Left ventricle myocardium inferior (tissue), 1 donor: ENCODE data around the gene REPS2. TPM values are rescaled to one million over a fixed set of nuclear protein-coding genes. Genes with fewer than 3 reads are reported as not detected.
A peak's percentile ranks its signal among the peaks of the same experiment; 100 is the strongest.
"Not testable (repeated sequence)": the region's sequence is repeated elsewhere in the genome, so short reads cannot be mapped to it uniquely, and the experiment has no call there.

ENCODE experiments used
- DNase-seq: peaks from one replicate; pipeline ENCODE4 v3.0.0-alpha.2; 2020
- H3K27ac ChIP-seq: fragments of 200-600 bp; replicated peaks from 2 replicates; pipeline ENCODE4 v1.8.0; 2021
- H3K27me3 ChIP-seq: fragments of 200-600 bp; 2 replicates; pipeline ENCODE4 v1.8.0; 2021; ENCODE audit warnings: low read depth
- H3K36me3 ChIP-seq: fragments of 200-600 bp; 2 replicates; pipeline ENCODE4 v1.8.0; 2021
- H3K4me1 ChIP-seq: fragments of 200-600 bp; 2 replicates; pipeline ENCODE4 v1.8.0; 2021
- H3K4me3 ChIP-seq: fragments of 200-600 bp; 2 replicates; pipeline ENCODE4 v1.8.0; 2021; ENCODE audit warnings: mild to moderate bottlenecking, moderate library complexity
- H3K9me3 ChIP-seq: fragments of 200-600 bp; replicated peaks from 2 replicates; pipeline ENCODE4 v1.8.0; 2021
- CTCF ChIP-seq: fragments of 200-600 bp; IDR thresholded peaks from 2 replicates; pipeline ENCODE4 v1.8.0; 2021; ENCODE audit warnings: antibody characterized with exemption, mild to moderate bottlenecking, borderline replicate concordance
- intact Hi-C: fragments of 100-400 bp; cut with micrococcal nuclease; formaldehyde crosslinking; loops from one replicate; pipeline ENCODE4 v1.11.0; 2022
- total RNA-seq: library from RNA; stranded (reverse); fragmentation: NEBNext Ultra II Directional; extraction: Animal tissue kit (Norgen Biotek cat#: 25700); gene quantifications from one replicate; pipeline ENCODE4 v1.2.1, GENCODE V29; 2021
- donor health status: DM: no; HTN: yes; CAD: no; lungs with severe emphysema.

Gene REPS2
- total RNA-seq, 1 donor from 2014 or later, result 7.6 TPM

- H3K9me3 ChIP-seq, result peaks cover 5% of the 10 kb centered on the region
- H3K4me1 ChIP-seq, result peaks cover 7% of the 10 kb centered on the region
- H3K36me3 ChIP-seq, result no peaks in the 10 kb centered on the region
- H3K4me3 ChIP-seq, result peak overlapping the region; percentile 74
- H3K27me3 ChIP-seq, result no peaks in the 10 kb centered on the region
- peak; percentile 17 for DNase-seq
- no peak for TF ChIP-seq CTCF
- intact Hi-C loops, result no loop called here
- no peak overlapping the region for H3K27ac ChIP-seq
Measured at GRCh38 chrX:16946971-16947562, 609 bp downstream of the REPS2 start.

GRCh38 chrX:16950423-16950822, 4.0 kb downstream of the REPS2 start:
- DNase-seq, result no peak
- Histone ChIP-seq H3K36me3 (no peaks in the 10 kb centered on the region), H3K27ac (no peak overlapping the region), H3K4me1 (peaks cover 7% of the 10 kb centered on the region), H3K27me3 (no peaks in the 10 kb centered on the region), H3K9me3 (no peaks in the 10 kb centered on the region), H3K4me3 (no peak overlapping the region)
- intact Hi-C loops, result no loop called here
- TF ChIP-seq CTCF, result no peak

- DNase-seq, result no peak
- H3K27me3 ChIP-seq, result no peaks in the 10 kb centered on the region
- H3K9me3 ChIP-seq, result no peaks in the 10 kb centered on the region
- intact Hi-C loops, result no loop called here
- no peak overlapping the region for H3K4me3 ChIP-seq
- no peak for TF ChIP-seq CTCF
- H3K36me3 ChIP-seq, result no peaks in the 10 kb centered on the region
- no peak overlapping the region for H3K27ac ChIP-seq
- peaks cover 11% of the 10 kb centered on the region for H3K4me1 ChIP-seq
Measured at GRCh38 chrX:16953606-16954211, 7.3 kb downstream of the REPS2 start.

GRCh38 chrX:16957751-16958150, 11.3 kb downstream of the REPS2 start:
- Histone ChIP-seq H3K36me3 (no peaks in the 10 kb centered on the region), H3K9me3 (no peaks in the 10 kb centered on the region), H3K27me3 (no peaks in the 10 kb centered on the region), H3K27ac (no peak overlapping the region), H3K4me3 (no peak overlapping the region), H3K4me1 (peaks cover 11% of the 10 kb centered on the region)
- intact Hi-C loops, result no loop called here
- TF ChIP-seq CTCF, result no peak
- no peak for DNase-seq

GRCh38 chrX:16958356-16958755, 11.9 kb downstream of the REPS2 start:
- no peak for DNase-seq
- intact Hi-C loops, result no loop called here
- Histone ChIP-seq H3K4me3 (no peak overlapping the region), H3K27me3 (no peaks in the 10 kb centered on the region), H3K27ac (no peak overlapping the region), H3K36me3 (no peaks in the 10 kb centered on the region), H3K4me1 (peaks cover 11% of the 10 kb centered on the region), H3K9me3 (no peaks in the 10 kb centered on the region)
- no peak for TF ChIP-seq CTCF

- H3K27me3 ChIP-seq, intact Hi-C loops, H3K36me3 ChIP-seq, DNase-seq, H3K27ac ChIP-seq, H3K4me3 ChIP-seq, H3K9me3 ChIP-seq, H3K4me1 ChIP-seq: not testable (repeated sequence)
Measured at GRCh38 chrX:16962661-16963060, 16.2 kb downstream of the REPS2 start.
